Neural progenitor cell (in vitro differentiated cells): Measurements from ENCODE around the gene TUT1. TPM values are rescaled to one million over a fixed set of nuclear protein-coding genes. Genes with fewer than 3 reads are reported as not detected.

Source experiments
- DNase-seq: peaks from one replicate; pipeline ENCODE4 v3.0.0-alpha.2; 2016; ENCODE audit warnings: low spot score
- H2AFZ ChIP-seq: fragments of 200-600 bp; sonication (generic); replicated peaks from 2 replicates; pipeline ENCODE4 v1.6.1; 2016; ENCODE audit warnings: antibody characterized with exemption
- H3F3A ChIP-seq: fragments of 200-600 bp; sonication (generic); 2 replicates; pipeline ENCODE4 v1.6.1; 2016; ENCODE audit warnings: antibody characterized with exemption, low read depth
- H3K27ac ChIP-seq: fragments of 200-600 bp; sonication (generic); 2 replicates; pipeline ENCODE4 v1.5.1; 2016; ENCODE audit warnings: mild to moderate bottlenecking
- H3K27me3 ChIP-seq: fragments of 200-600 bp; sonication (generic); 2 replicates; pipeline ENCODE4 v1.6.1; 2016; ENCODE audit warnings: mild to moderate bottlenecking, moderate library complexity
- H3K36me3 ChIP-seq: fragments of 200-600 bp; sonication (generic); 2 replicates; pipeline ENCODE4 v1.5.1; 2016
- H3K4me1 ChIP-seq: fragments of 200-600 bp; sonication (generic); 2 replicates; pipeline ENCODE4 v1.6.1; 2016; ENCODE audit warnings: mixed run types
- H3K4me2 ChIP-seq: fragments of 200-600 bp; sonication (generic); 2 replicates; pipeline ENCODE4 v1.6.1; 2016
- H3K4me3 ChIP-seq: fragments of 200-600 bp; sonication (generic); 2 replicates; pipeline ENCODE4 v1.5.1; 2016
- H3K79me2 ChIP-seq: fragments of 200-600 bp; sonication (generic); 2 replicates; pipeline ENCODE4 v1.6.1; 2016; ENCODE audit warnings: low read depth
- H3K9ac ChIP-seq: fragments of 200-600 bp; sonication (generic); 2 replicates; pipeline ENCODE4 v1.6.1; 2016
- H3K9me3 ChIP-seq: fragments of 200-600 bp; sonication (generic); 2 replicates; pipeline ENCODE4 v1.5.1; 2016; ENCODE audit warnings: low read depth
- H4K20me1 ChIP-seq: fragments of 200-600 bp; sonication (generic); 2 replicates; pipeline ENCODE4 v1.6.1; 2016; ENCODE audit warnings: low read depth
- H3K27ac Mint-ChIP-seq: 3 replicates; pipeline ENCODE4 v1.8.0; 2021; ENCODE audit warnings: mixed read lengths
- H3K27me3 Mint-ChIP-seq: 2 replicates; pipeline ENCODE4 v1.8.0; 2022; ENCODE audit warnings: low read depth, mild to moderate bottlenecking, inconsistent platforms, moderate library complexity, mixed read lengths; ENCODE audit not compliant: insufficient read depth
- H3K36me3 Mint-ChIP-seq: 3 replicates; pipeline ENCODE4 v1.8.0; 2021; ENCODE audit warnings: mixed read lengths
- H3K4me1 Mint-ChIP-seq: 3 replicates; pipeline ENCODE4 v1.8.0; 2021; ENCODE audit warnings: mixed read lengths
- H3K4me3 Mint-ChIP-seq: 3 replicates; pipeline ENCODE4 v1.8.0; 2021; ENCODE audit warnings: mild to moderate bottlenecking, moderate library complexity, mixed read lengths
- H3K9me3 Mint-ChIP-seq: 3 replicates; pipeline ENCODE4 v1.8.0; 2020; ENCODE audit warnings: mixed read lengths
- CTCF ChIP-seq: fragments of 200-600 bp; sonication (generic); IDR thresholded peaks from 2 replicates; pipeline ENCODE4 v1.5.1; 2017; ENCODE audit warnings: antibody characterized with exemption, mild to moderate bottlenecking
- EZH2 ChIP-seq: fragments of 200-600 bp; sonication (generic); IDR thresholded peaks from 2 replicates; pipeline ENCODE4 v1.6.1; 2017; ENCODE audit warnings: antibody characterized with exemption, mild to moderate bottlenecking, moderate library complexity
- EZH2phosphoT487 ChIP-seq: fragments of 200-600 bp; sonication (generic); IDR thresholded peaks from 2 replicates; pipeline ENCODE4 v1.6.1; 2017; ENCODE audit warnings: antibody characterized with exemption
- total RNA-seq: library from RNA; depleted of rRNA; stranded (reverse); fragments of >200 nt; gene quantifications from 2 replicates; pipeline ENCODE4 v1.2.3, GENCODE V29; 2015; ENCODE audit warnings: low replicate concordance

Gene TUT1
- total RNA-seq, 1 donor from 2014 or later = 4.8 TPM

GRCh38 chr11:62599901-62600300, 8.6 kb upstream of the TUT1 start:
- Histone ChIP-seq H2AFZ (no peak overlapping the region), H3K4me3 (peak overlapping the region; percentile 87), H3K27me3 (peaks cover 22% of the 10 kb centered on the region), H3K4me2 (peak overlapping the region; percentile 92), H4K20me1 (peaks cover 31% of the 10 kb centered on the region), H3K4me1 (peaks cover 30% of the 10 kb centered on the region), H3K27ac (no peak overlapping the region), H3F3A (peaks cover 63% of the 10 kb centered on the region), H3K36me3 (no peaks in the 10 kb centered on the region), H3K79me2 (peaks cover 36% of the 10 kb centered on the region), H3K9me3 (no peaks in the 10 kb centered on the region), H3K9ac (peak overlapping the region; percentile 96)
- Mint-ChIP-seq H3K4me1 (peaks cover 48% of the 10 kb centered on the region), H3K36me3 (peaks cover 34% of the 10 kb centered on the region), H3K9me3 (no peaks in the 10 kb centered on the region), H3K4me3 (peak overlapping the region; percentile 99), H3K27ac (peak overlapping the region; percentile 4), H3K27me3 (peaks cover 5% of the 10 kb centered on the region)
- DNase-seq = no peak
- TF ChIP-seq EZH2 = no peak
- TF ChIP-seq EZH2phosphoT487 = no peak
- TF ChIP-seq CTCF = no peak

- Mint-ChIP-seq H3K9me3 (no peaks in the 10 kb centered on the region), H3K27ac (peak overlapping the region; percentile 92), H3K4me3 (peak overlapping the region; percentile 99), H3K4me1 (peaks cover 40% of the 10 kb centered on the region), H3K27me3 (peaks cover 5% of the 10 kb centered on the region), H3K36me3 (peaks cover 37% of the 10 kb centered on the region)
- H2AFZ ChIP-seq = no peak overlapping the region
- H3K4me1 ChIP-seq = peaks cover 23% of the 10 kb centered on the region
- no peaks in the 10 kb centered on the region for H3K9me3 ChIP-seq
- no peaks in the 10 kb centered on the region for H3K36me3 ChIP-seq
- peaks cover 36% of the 10 kb centered on the region for H3K79me2 ChIP-seq
- no peak overlapping the region for H3K9ac ChIP-seq
- H3F3A ChIP-seq = peaks cover 63% of the 10 kb centered on the region
- no peak overlapping the region for H3K27ac ChIP-seq
- H3K27me3 ChIP-seq = peaks cover 22% of the 10 kb centered on the region
- H3K4me2 ChIP-seq = peak overlapping the region; percentile 92
- peaks cover 31% of the 10 kb centered on the region for H4K20me1 ChIP-seq
- H3K4me3 ChIP-seq = peak overlapping the region; percentile 87
- TF ChIP-seq EZH2phosphoT487 (no peak), EZH2 (no peak), CTCF (no peak)
- DNase-seq = peak; percentile 77
Observed at GRCh38 chr11:62599069-62599696, 7.9 kb upstream of the TUT1 start.

- Histone ChIP-seq H3K27ac (no peak overlapping the region), H3K4me3 (no peak overlapping the region), H3K36me3 (no peaks in the 10 kb centered on the region), H3K9me3 (no peaks in the 10 kb centered on the region), H3K79me2 (peaks cover 33% of the 10 kb centered on the region), H3F3A (peaks cover 67% of the 10 kb centered on the region), H3K4me2 (no peak overlapping the region), H2AFZ (no peak overlapping the region), H3K9ac (no peak overlapping the region), H4K20me1 (peaks cover 29% of the 10 kb centered on the region), H3K4me1 (peaks cover 15% of the 10 kb centered on the region), H3K27me3 (no peaks in the 10 kb centered on the region)
- peak overlapping the region; percentile 21 for H3K4me3 Mint-ChIP-seq
- DNase-seq = no peak
- H3K27ac Mint-ChIP-seq = no peak overlapping the region
- peaks cover 2% of the 10 kb centered on the region for H3K27me3 Mint-ChIP-seq
- no peaks in the 10 kb centered on the region for H3K9me3 Mint-ChIP-seq
- peaks cover 33% of the 10 kb centered on the region for H3K36me3 Mint-ChIP-seq
- peaks cover 36% of the 10 kb centered on the region for H3K4me1 Mint-ChIP-seq
- TF ChIP-seq CTCF (no peak), EZH2phosphoT487 (no peak), EZH2 (no peak)
Observed at GRCh38 chr11:62595124-62595523, 3.8 kb upstream of the TUT1 start.
